PFSK-1 (cell line): ENCODE results near the gene TLR3.

Experiments
- FOXP2 ChIP-seq: optimal IDR thresholded peaks from 2 replicates; pipeline ENCODE3; 2011; ENCODE audit warnings: borderline replicate concordance, control low read depth, inconsistent platforms; ENCODE audit not compliant: insufficient read depth; ENCODE audit errors: extremely low read length, extremely low read depth
- POLR2AphosphoS5 ChIP-seq: IDR thresholded peaks from 2 replicates; pipeline ENCODE4 v1.6.1; 2012; ENCODE audit warnings: low read depth, mild to moderate bottlenecking, control low read depth, low read length, moderate library complexity
- SIN3A ChIP-seq: IDR thresholded peaks from 2 replicates; pipeline ENCODE4 v1.6.1; 2012; ENCODE audit warnings: mild to moderate bottlenecking, low read length, moderate library complexity, borderline replicate concordance; ENCODE audit not compliant: insufficient read depth
- TAF1 ChIP-seq: IDR thresholded peaks from 2 replicates; pipeline ENCODE4 v1.6.1; 2012; ENCODE audit warnings: low read length, control low read depth, borderline replicate concordance; ENCODE audit not compliant: insufficient read depth
- TF ChIP-seq, protein P1 (sequence below), 2 experiments: IDR thresholded peaks; 2 replicates each; pipeline versions ENCODE4 v1.6.1 to v1.8.0; 2011 to 2012; ENCODE audit warnings: low read depth in 2 of 2, low read length in 2 of 2, control low read depth in 1 of 2, inconsistent platforms in 1 of 2, mild to moderate bottlenecking in 1 of 2, moderate library complexity in 1 of 2; ENCODE audit not compliant: insufficient read depth in 1 of 2

DNA sequence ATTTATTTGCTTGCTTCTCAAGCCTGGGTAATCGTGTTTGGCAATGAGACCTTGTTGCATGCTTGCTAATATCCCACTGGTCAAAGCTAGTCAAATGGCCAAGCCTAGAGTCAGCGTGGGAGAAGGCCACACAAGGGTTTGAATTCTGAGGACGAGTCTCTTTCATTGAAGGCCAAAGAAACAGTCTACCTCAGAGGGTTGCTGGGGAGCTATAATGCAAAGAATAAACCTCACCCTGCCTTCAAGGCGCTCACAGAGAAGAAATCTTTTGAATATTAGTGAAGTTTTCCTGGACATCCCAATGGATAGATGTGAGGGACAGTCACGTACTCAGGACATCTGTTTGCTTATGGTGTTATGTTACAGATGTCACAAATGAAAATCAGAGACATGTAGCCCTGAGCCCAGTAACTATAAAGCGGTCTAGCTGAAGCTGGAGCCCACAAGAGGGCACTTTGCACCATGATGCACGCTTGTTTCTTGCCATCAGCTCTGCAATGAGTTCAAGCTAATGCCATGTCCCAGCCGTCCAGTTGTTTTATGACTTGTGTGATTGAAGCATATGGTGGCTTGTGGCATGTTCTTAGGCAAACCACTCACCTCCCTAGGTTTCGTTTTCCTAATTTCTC is 1.1 kb upstream of the TLR3 start:
- TF ChIP-seq, protein P1, sequence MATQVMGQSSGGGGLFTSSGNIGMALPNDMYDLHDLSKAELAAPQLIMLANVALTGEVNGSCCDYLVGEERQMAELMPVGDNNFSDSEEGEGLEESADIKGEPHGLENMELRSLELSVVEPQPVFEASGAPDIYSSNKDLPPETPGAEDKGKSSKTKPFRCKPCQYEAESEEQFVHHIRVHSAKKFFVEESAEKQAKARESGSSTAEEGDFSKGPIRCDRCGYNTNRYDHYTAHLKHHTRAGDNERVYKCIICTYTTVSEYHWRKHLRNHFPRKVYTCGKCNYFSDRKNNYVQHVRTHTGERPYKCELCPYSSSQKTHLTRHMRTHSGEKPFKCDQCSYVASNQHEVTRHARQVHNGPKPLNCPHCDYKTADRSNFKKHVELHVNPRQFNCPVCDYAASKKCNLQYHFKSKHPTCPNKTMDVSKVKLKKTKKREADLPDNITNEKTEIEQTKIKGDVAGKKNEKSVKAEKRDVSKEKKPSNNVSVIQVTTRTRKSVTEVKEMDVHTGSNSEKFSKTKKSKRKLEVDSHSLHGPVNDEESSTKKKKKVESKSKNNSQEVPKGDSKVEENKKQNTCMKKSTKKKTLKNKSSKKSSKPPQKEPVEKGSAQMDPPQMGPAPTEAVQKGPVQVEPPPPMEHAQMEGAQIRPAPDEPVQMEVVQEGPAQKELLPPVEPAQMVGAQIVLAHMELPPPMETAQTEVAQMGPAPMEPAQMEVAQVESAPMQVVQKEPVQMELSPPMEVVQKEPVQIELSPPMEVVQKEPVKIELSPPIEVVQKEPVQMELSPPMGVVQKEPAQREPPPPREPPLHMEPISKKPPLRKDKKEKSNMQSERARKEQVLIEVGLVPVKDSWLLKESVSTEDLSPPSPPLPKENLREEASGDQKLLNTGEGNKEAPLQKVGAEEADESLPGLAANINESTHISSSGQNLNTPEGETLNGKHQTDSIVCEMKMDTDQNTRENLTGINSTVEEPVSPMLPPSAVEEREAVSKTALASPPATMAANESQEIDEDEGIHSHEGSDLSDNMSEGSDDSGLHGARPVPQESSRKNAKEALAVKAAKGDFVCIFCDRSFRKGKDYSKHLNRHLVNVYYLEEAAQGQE (IDR thresholded peaks at IDR 0.05; ENCODE audit: insufficient read depth in 1 of 2, low read depth in 2 of 2, low read length in 2 of 2), result no peak
- TF ChIP-seq POLR2AphosphoS5, result no peak
- no peak for TF ChIP-seq TAF1
- no peak for TF ChIP-seq SIN3A
- TF ChIP-seq FOXP2, result no peak
